PC-3 (cell line): ENCODE results near the gene CRELD1. TPM values are rescaled to one million over a fixed set of nuclear protein-coding genes. Genes with fewer than 3 reads are reported as not detected.
"Not testable (repeated sequence)": the region's sequence is repeated elsewhere in the genome, so short reads cannot be mapped to it uniquely, and the experiment has no call there.

Source experiments
- ATAC-seq: fragments of 200-7000 bp; cut with Tn5 transposase; 2 replicates; pipeline ENCODE4 v1.9.1; 2020; ENCODE audit warnings: mild to moderate bottlenecking, moderate library complexity
- BruUV-seq: library from RNA; stranded (reverse); fragments of 400-500 nt; replicated peaks from 2 replicates; lab custom pipeline; 2021; lab: Mats Ljungman, UMichigan
- CTCF ChIA-PET: fragments of 300-600 bp; sonication (Branson Sonifier 250); formaldehyde crosslinking; loops from one replicate; lab custom pipeline; 2022; ENCODE audit warnings: antibody characterized with exemption; lab: Charles Lee
- POLR2A ChIA-PET: fragments of 300-600 bp; sonication (Branson Sonifier 250); formaldehyde crosslinking; loops from one replicate; lab custom pipeline; 2022; ENCODE audit warnings: antibody characterized with exemption; ENCODE audit not compliant: unreplicated experiment; lab: Charles Lee
- DNase-seq: peaks from one replicate; pipeline ENCODE4 v3.0.0-alpha.2; 2015
- H2AFZ ChIP-seq: fragments of 300-600 bp; sonication (generic); 2 replicates; pipeline ENCODE4 v1.6.0; 2016; ENCODE audit warnings: antibody characterized with exemption, low read length
- H3F3A ChIP-seq: fragments of 300-600 bp; sonication (generic); one replicate; pipeline ENCODE4 v1.6.0; 2017; ENCODE audit warnings: antibody characterized with exemption, low read length, control low read depth, mild to moderate bottlenecking; ENCODE audit not compliant: unreplicated experiment
- H3K27ac ChIP-seq: fragments of 300-600 bp; sonication (generic); 2 replicates; pipeline ENCODE4 v1.5.1; 2016; ENCODE audit warnings: mild to moderate bottlenecking, low read length
- H3K27me3 ChIP-seq: fragments of 300-600 bp; sonication (generic); 2 replicates; pipeline ENCODE4 v1.6.1; 2016; ENCODE audit warnings: low read length, mixed read lengths
- H3K36me3 ChIP-seq: fragments of 300-600 bp; sonication (generic); 2 replicates; pipeline ENCODE4 v1.6.1; 2016; ENCODE audit warnings: low read depth, mixed run types, low read length, mixed read lengths
- H3K4me1 ChIP-seq: fragments of 300-600 bp; sonication (generic); 2 replicates; pipeline ENCODE4 v1.5.1; 2016; ENCODE audit warnings: low read length; ENCODE audit not compliant: insufficient read depth
- H3K4me2 ChIP-seq: fragments of 300-600 bp; sonication (generic); 2 replicates; pipeline ENCODE4 v1.6.0; 2016; ENCODE audit warnings: low read length
- H3K4me3 ChIP-seq: fragments of 300-600 bp; sonication (generic); 2 replicates; pipeline ENCODE4 v1.5.1; 2016; ENCODE audit warnings: mild to moderate bottlenecking, low read length, mixed read lengths
- H3K79me2 ChIP-seq: fragments of 300-600 bp; sonication (generic); 2 replicates; pipeline ENCODE4 v1.6.1; 2017; ENCODE audit warnings: low read length, mixed read lengths
- H3K9ac ChIP-seq: fragments of 300-600 bp; sonication (generic); 2 replicates; pipeline ENCODE4 v1.6.0; 2016; ENCODE audit warnings: mild to moderate bottlenecking, low read length
- H3K9me2 ChIP-seq: fragments of 300-600 bp; sonication (generic); replicated peaks from 2 replicates; pipeline ENCODE4 v1.6.1; 2016; ENCODE audit warnings: mixed run types, low read length, mixed read lengths
- H3K9me3 ChIP-seq: fragments of 300-600 bp; sonication (generic); 2 replicates; pipeline ENCODE4 v1.6.1; 2016; ENCODE audit warnings: low read length, mixed read lengths
- H4K20me1 ChIP-seq: fragments of 300-600 bp; sonication (generic); 2 replicates; pipeline ENCODE4 v1.6.1; 2016; ENCODE audit warnings: low read length, mixed read lengths
- EZH2 ChIP-seq: fragments of 300-600 bp; sonication (generic); IDR thresholded peaks from one replicate; pipeline ENCODE4 v1.6.1; 2017; ENCODE audit warnings: antibody characterized with exemption, mild to moderate bottlenecking, low read length; ENCODE audit not compliant: unreplicated experiment
- EZH2phosphoT487 ChIP-seq: fragments of 300-600 bp; sonication (generic); IDR thresholded peaks from 2 replicates; pipeline ENCODE4 v1.6.1; 2018; ENCODE audit warnings: mild to moderate bottlenecking, antibody characterized with exemption, low read length, borderline replicate concordance
- intact Hi-C: fragments of 100-400 bp; cut with micrococcal nuclease; formaldehyde crosslinking; loops from 2 replicates; pipeline ENCODE4 v1.9.0; 2023
- total RNA-seq: library from RNA; depleted of rRNA; stranded (reverse); fragments of >200 nt; gene quantifications from 2 replicates; pipeline ENCODE4 v1.2.3, GENCODE V29; 2014
- TF ChIP-seq, protein P1 (sequence below): fragments of 300-600 bp; sonication (generic); conservative IDR thresholded peaks from 2 replicates; pipeline ENCODE4 v1.5.1; 2017; ENCODE audit warnings: antibody characterized with exemption, low read depth, mild to moderate bottlenecking, low read length

The CRELD1 gene
- total RNA-seq, 1 experiment from 2014 or later = 22.0 TPM

DNA sequence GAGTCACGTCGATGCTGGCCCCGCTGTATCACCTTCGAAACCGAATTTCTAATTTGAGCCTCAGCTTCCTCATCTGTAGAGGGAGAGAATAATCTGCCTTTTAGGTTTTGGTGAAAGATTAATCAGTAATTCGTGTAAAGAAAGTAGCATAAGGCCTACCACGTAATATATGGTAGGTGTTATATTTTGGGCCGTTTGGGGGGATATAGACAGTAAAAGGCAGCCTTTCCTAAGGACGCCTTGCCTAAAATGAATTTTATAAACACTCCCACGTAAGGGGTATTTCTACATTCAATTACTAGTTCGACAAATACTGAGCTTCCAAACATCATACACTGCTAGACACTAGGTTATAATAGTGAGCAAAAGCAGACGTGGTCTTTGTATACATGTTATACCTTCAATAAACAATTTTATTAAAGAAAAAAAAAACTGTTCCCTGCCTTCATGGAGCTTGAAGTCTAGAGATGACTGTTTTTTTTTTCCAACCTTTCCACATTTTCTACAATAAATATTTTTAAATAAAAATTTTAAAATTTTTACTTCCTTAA, 42.5 kb upstream of the CRELD1 start:
- Histone ChIP-seq H3K36me3 (peaks cover 14% of the 10 kb centered on the region; the same call in 1 of the 2 replicates), H3K4me3 (peak overlapping the region; percentile 83), H3F3A (peaks cover 14% of the 10 kb centered on the region), H3K79me2 (peaks cover 38% of the 10 kb centered on the region), H3K27me3 (no peaks in the 10 kb centered on the region), H3K9ac (peak overlapping the region; percentile 98), H4K20me1 (no peaks in the 10 kb centered on the region), H3K9me2 (no peaks in the 10 kb centered on the region), H2AFZ (peak overlapping the region; percentile 92), H3K27ac (peak overlapping the region; percentile 75), H3K4me2 (peak overlapping the region; percentile 84), H3K4me1 (peaks cover 27% of the 10 kb centered on the region), H3K9me3 (no peaks in the 10 kb centered on the region)
- ChIA-PET POLR2A (interaction anchor here (0.5 kb wide), 1 partner anchor 328 kb away, joined by 4 read pairs; no protein-coding TSS in a partner anchor), CTCF (no interaction called here)
- DNase-seq = no peak
- no TSS peak for BruUV-seq
- no peak for TF ChIP-seq EZH2phosphoT487
- TF ChIP-seq EZH2 = no peak
- intact Hi-C loops = no loop called here
- ATAC-seq = no peak

DNA sequence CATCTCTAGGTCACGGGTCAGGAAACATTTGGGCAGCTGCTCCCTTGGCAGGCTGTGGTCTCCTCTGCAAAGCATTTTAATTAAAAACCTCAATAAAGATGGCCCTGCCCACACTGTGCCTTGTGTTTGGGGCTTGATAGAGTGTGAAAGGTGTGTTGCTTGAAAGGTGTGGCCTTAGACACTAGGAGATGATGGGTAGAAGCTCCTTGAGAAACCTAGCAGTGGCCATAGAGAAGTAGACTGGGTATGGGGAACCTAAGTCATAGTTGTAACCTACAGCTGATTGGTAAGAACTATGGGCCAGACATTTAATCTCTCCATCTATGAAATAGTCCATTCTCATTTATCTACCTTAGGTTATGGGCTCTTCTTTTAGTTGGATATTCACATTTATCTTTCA, 39.9 kb upstream of the CRELD1 start:
- no peak for TF ChIP-seq EZH2
- no peak for TF ChIP-seq EZH2phosphoT487
- TF ChIP-seq, protein P1, sequence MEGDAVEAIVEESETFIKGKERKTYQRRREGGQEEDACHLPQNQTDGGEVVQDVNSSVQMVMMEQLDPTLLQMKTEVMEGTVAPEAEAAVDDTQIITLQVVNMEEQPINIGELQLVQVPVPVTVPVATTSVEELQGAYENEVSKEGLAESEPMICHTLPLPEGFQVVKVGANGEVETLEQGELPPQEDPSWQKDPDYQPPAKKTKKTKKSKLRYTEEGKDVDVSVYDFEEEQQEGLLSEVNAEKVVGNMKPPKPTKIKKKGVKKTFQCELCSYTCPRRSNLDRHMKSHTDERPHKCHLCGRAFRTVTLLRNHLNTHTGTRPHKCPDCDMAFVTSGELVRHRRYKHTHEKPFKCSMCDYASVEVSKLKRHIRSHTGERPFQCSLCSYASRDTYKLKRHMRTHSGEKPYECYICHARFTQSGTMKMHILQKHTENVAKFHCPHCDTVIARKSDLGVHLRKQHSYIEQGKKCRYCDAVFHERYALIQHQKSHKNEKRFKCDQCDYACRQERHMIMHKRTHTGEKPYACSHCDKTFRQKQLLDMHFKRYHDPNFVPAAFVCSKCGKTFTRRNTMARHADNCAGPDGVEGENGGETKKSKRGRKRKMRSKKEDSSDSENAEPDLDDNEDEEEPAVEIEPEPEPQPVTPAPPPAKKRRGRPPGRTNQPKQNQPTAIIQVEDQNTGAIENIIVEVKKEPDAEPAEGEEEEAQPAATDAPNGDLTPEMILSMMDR = no peak
- H3K4me1 ChIP-seq = peaks cover 51% of the 10 kb centered on the region

DNA sequence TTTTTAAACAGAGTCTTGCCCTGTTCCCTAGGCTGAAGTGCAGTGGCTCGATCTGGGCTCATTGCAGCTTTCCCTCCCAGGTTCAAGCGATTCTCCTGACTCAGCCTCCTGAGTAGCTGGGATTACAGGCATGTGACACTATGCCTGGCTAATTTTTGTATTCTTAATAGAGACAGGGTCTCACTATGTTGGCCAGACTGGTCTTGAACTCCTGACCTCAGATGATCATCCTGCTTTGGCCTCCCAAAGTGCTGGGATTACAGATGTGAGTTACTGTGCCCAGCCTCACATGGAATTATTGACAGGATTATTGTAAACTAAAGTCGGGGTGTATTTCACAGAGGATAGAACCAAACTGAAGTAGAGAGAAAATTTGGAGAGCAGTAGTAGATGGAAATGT, 37.9 kb upstream of the CRELD1 start:
- H3K9ac ChIP-seq, ATAC-seq, H3K9me3 ChIP-seq, CTCF ChIA-PET, H4K20me1 ChIP-seq, H3K27me3 ChIP-seq, H3K9me2 ChIP-seq, BruUV-seq, POLR2A ChIA-PET, H3K4me3 ChIP-seq, DNase-seq, H3K27ac ChIP-seq, H3K4me2 ChIP-seq, H2AFZ ChIP-seq: not testable (repeated sequence)
- Histone ChIP-seq H3K36me3 (peaks cover 14% of the 10 kb centered on the region; the same call in 1 of the 2 replicates), H3F3A (peaks cover 20% of the 10 kb centered on the region), H3K79me2 (peaks cover 35% of the 10 kb centered on the region), H3K4me1 (peaks cover 60% of the 10 kb centered on the region)
- intact Hi-C loops = loop anchor here (5.0 kb wide), 1 partner anchor 53 kb away; the partner anchor contains the start of gene RPUSD3

More for the DNA sequence above, 39.9 kb upstream of the CRELD1 start:
- Histone ChIP-seq H3K79me2 (peaks cover 38% of the 10 kb centered on the region), H3K27me3 (no peaks in the 10 kb centered on the region), H3F3A (peaks cover 24% of the 10 kb centered on the region), H4K20me1 (no peaks in the 10 kb centered on the region), H3K4me2 (peak overlapping the region; percentile 36), H3K9ac (no peak overlapping the region), H3K4me3 (no peak overlapping the region), H3K36me3 (peaks cover 14% of the 10 kb centered on the region; the same call in 1 of the 2 replicates), H3K27ac (peak overlapping the region; percentile 61), H3K9me2 (no peaks in the 10 kb centered on the region), H2AFZ (no peak overlapping the region), H3K9me3 (no peaks in the 10 kb centered on the region)
- intact Hi-C loops = loop anchor here (1.0 kb wide), 1 partner anchor 23 kb away; no protein-coding TSS in a partner anchor
- CTCF ChIA-PET = interaction anchor here (0.6 to 1.1 kb wide), 3 partner anchors 21 to 53 kb away, joined by 4 to 12 read pairs (median 6); no protein-coding TSS in a partner anchor
- DNase-seq = no peak
- POLR2A ChIA-PET = interaction anchor here (0.6 to 1.1 kb wide), 3 partner anchors 10 to 515 kb away, joined by 4 to 28 read pairs (median 5); no protein-coding TSS in a partner anchor
- no TSS peak for BruUV-seq
- ATAC-seq = peak; percentile 1; the same call in 1 of the 2 replicates

DNA sequence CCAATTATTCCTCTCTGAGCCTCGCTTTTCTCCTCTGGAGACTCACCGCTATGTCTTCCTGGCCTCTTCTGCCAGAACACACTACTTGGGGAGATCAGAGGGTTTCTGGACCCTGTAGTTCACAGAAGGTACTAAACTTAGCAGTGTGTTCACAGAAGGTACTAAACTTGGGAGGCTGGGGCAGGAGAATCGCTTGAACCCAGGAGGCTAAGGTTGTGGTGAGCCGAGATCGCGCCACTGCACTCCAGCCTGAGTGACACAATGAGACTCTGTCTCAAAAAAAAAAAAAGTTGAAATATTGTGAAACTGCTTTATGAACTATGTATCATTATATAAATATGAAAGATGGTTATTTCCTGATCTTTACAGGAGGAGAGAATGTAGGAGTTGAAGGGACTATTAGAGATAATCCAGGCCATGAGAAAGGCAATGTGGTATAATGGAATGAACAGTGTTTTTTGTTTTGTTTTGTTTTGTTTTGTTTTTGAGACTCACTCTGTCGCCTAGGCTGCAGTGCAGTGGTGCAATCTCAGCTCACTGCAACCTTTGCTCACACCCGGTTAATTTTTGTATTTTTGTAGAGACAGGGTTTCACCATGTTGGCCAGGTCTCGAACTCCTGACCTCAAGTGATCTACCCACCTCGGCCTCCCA, 36.8 kb upstream of the CRELD1 start:
- POLR2A ChIA-PET = interaction anchor here (1.1 kb wide), 1 partner anchor 15 kb away, joined by 5 read pairs; no protein-coding TSS in a partner anchor
- CTCF ChIA-PET = not testable (repeated sequence)
- H3K79me2 ChIP-seq = peaks cover 24% of the 10 kb centered on the region

More for the DNA sequence above, 36.8 kb upstream of the CRELD1 start:
- not testable (repeated sequence) for BruUV-seq, H3K4me3 ChIP-seq, H2AFZ ChIP-seq, H4K20me1 ChIP-seq, H3K27me3 ChIP-seq, H3K9me2 ChIP-seq, H3K9me3 ChIP-seq
- Histone ChIP-seq H3K4me2 (peak overlapping the region; percentile 62), H3K27ac (peak overlapping the region; percentile 93), H3K36me3 (peaks cover 14% of the 10 kb centered on the region; the same call in 1 of the 2 replicates), H3F3A (peaks cover 20% of the 10 kb centered on the region), H3K4me1 (peaks cover 57% of the 10 kb centered on the region), H3K9ac (peak overlapping the region; percentile 63)
- intact Hi-C loops = loop anchor here (5.0 kb wide), 1 partner anchor 55 kb away; the partner anchor contains the start of gene RPUSD3
- DNase-seq = peak; percentile 78
- ATAC-seq = peak; percentile 3; the same call in 1 of the 2 replicates
